Breast epithelium (tissue), 4 donors: ENCODE results near the gene LRRC8C. TPM values are rescaled to one million over a fixed set of nuclear protein-coding genes. Genes with fewer than 3 reads are reported as not detected.

ENCODE experiments used
- DNase-seq, 2 donors: peaks; one replicate each; pipeline ENCODE4 v3.0.0-alpha.2; 2019; ENCODE audit warnings: low spot score in 2 of 2
- H3K27ac ChIP-seq, 2 donors: fragments of 200-600 bp; sonication (generic) in 1 of 2; one replicate each; pipeline ENCODE4 v1.5.1; 2016 to 2019; ENCODE audit warnings: mild to moderate bottlenecking in 1 of 2
- H3K27me3 ChIP-seq, 2 donors: fragments of 200-600 bp; sonication (generic) in 1 of 2; one replicate each; pipeline versions ENCODE4 v1.5.1 to v1.6.0; 2017 to 2019; ENCODE audit warnings: control low read depth in 1 of 2, mild to moderate bottlenecking in 1 of 2
- H3K36me3 ChIP-seq: fragments of 200-600 bp; one replicate; pipeline ENCODE4 v1.5.1; 2019
- H3K4me1 ChIP-seq, 2 donors: fragments of 200-600 bp; sonication (generic); one replicate each; pipeline ENCODE4 v1.5.1; 2016 to 2019; ENCODE audit warnings: control low read depth in 1 of 2
- H3K4me3 ChIP-seq, 3 donors: fragments of 200-600 bp; sonication (generic); 1 replicate in 2 of 3; 2 replicates in 1 of 3; pipeline ENCODE4 v1.5.1; 2016 to 2019; ENCODE audit warnings: mild to moderate bottlenecking in 3 of 3, moderate library complexity in 2 of 3
- H3K9me3 ChIP-seq, 2 donors: fragments of 200-600 bp; sonication (generic) in 1 of 2; one replicate each; pipeline ENCODE4 v1.5.1; 2016 to 2019; ENCODE audit warnings: control low read depth in 1 of 2
- CTCF ChIP-seq, 3 donors: fragments of 450-650 bp; IDR thresholded peaks; one replicate each; pipeline ENCODE4 v1.5.1; 2016 to 2017; ENCODE audit warnings: antibody characterized with exemption in 3 of 3, mild to moderate bottlenecking in 3 of 3, moderate library complexity in 3 of 3
- POLR2A ChIP-seq: fragments of 450-650 bp; IDR thresholded peaks from one replicate; pipeline ENCODE4 v1.6.1; 2016; ENCODE audit warnings: antibody characterized with exemption, mild to moderate bottlenecking, moderate library complexity
- POLR2AphosphoS5 ChIP-seq, 3 donors: sonication (generic); formaldehyde crosslinking; IDR thresholded peaks; one replicate each; pipeline ENCODE4 v1.6.1; 2017; ENCODE audit warnings: antibody characterized with exemption in 3 of 3
- intact Hi-C: fragments of 100-400 bp; cut with DNase I; formaldehyde crosslinking; loops from one replicate; pipeline ENCODE4 v1.15.1; 2023; ENCODE audit warnings: low total_unique reads
- total RNA-seq, 3 donors: library from RNA; depleted of rRNA; stranded (reverse); fragments of >200 nt; gene quantifications; one replicate each; pipeline ENCODE4 v1.1.0, GENCODE V29; 2016

Gene LRRC8C
- total RNA-seq, 3 donors from 2014 or later = 10.8 to 14.6 (median 12.9) TPM

GRCh38 chr1:89732206-89732605, 99.3 kb downstream of the LRRC8C start:
- H3K4me1 ChIP-seq = no peaks in the 10 kb centered on the region
- TF ChIP-seq POLR2AphosphoS5 (IDR thresholded peaks at IDR 0.05) = no peak
- TF ChIP-seq CTCF (IDR thresholded peaks at IDR 0.05) = no peak
- TF ChIP-seq POLR2A = no peak
- no peak for DNase-seq
- no peaks in the 10 kb centered on the region for H3K27me3 ChIP-seq
- H3K36me3 ChIP-seq = no peaks in the 10 kb centered on the region
- H3K9me3 ChIP-seq = no peaks in the 10 kb centered on the region
- intact Hi-C loops = no loop called here
- H3K4me3 ChIP-seq = no peak overlapping the region
- H3K27ac ChIP-seq = no peak overlapping the region

GRCh38 chr1:89732643-89733222, 99.8 kb downstream of the LRRC8C start:
- Histone ChIP-seq H3K27ac (no peak overlapping the region), H3K9me3 (no peaks in the 10 kb centered on the region), H3K4me3 (no peak overlapping the region), H3K27me3 (no peaks in the 10 kb centered on the region), H3K36me3 (no peaks in the 10 kb centered on the region), H3K4me1 (no peaks in the 10 kb centered on the region)
- intact Hi-C loops = no loop called here
- DNase-seq = no peak
- TF ChIP-seq POLR2A (no peak), CTCF (IDR thresholded peaks at IDR 0.05) (no peak)

- Histone ChIP-seq H3K4me1 (no peaks in the 10 kb centered on the region), H3K36me3 (no peaks in the 10 kb centered on the region), H3K9me3 (no peaks in the 10 kb centered on the region), H3K27me3 (no peaks in the 10 kb centered on the region), H3K4me3 (no peak overlapping the region), H3K27ac (no peak overlapping the region)
- no peak for TF ChIP-seq POLR2AphosphoS5 (IDR thresholded peaks at IDR 0.05)
- no peak for TF ChIP-seq CTCF (IDR thresholded peaks at IDR 0.05)
- TF ChIP-seq POLR2A = no peak
- intact Hi-C loops = no loop called here
- no peak for DNase-seq
Observed at GRCh38 chr1:89733748-89734147, 100.8 kb downstream of the LRRC8C start.

GRCh38 chr1:89734442-89734841, 101.5 kb downstream of the LRRC8C start:
- intact Hi-C loops = no loop called here
- H3K27me3 ChIP-seq = no peaks in the 10 kb centered on the region
- no peak for DNase-seq
- TF ChIP-seq POLR2AphosphoS5 (IDR thresholded peaks at IDR 0.05) (no peak), POLR2A (no peak), CTCF (IDR thresholded peaks at IDR 0.05) (no peak)
- H3K36me3 ChIP-seq = no peaks in the 10 kb centered on the region
- H3K9me3 ChIP-seq = no peaks in the 10 kb centered on the region
- H3K4me3 ChIP-seq = no peak overlapping the region
- H3K4me1 ChIP-seq = no peaks in the 10 kb centered on the region
- no peak overlapping the region for H3K27ac ChIP-seq

- intact Hi-C loops = no loop called here
- no peak for DNase-seq
- Histone ChIP-seq H3K4me1 (no peaks in the 10 kb centered on the region), H3K36me3 (no peaks in the 10 kb centered on the region), H3K27ac (no peak overlapping the region), H3K9me3 (no peaks in the 10 kb centered on the region), H3K27me3 (no peaks in the 10 kb centered on the region), H3K4me3 (no peak overlapping the region)
- TF ChIP-seq CTCF (IDR thresholded peaks at IDR 0.05) = no peak
- TF ChIP-seq POLR2AphosphoS5 (IDR thresholded peaks at IDR 0.05) = no peak
- TF ChIP-seq POLR2A = no peak
Observed at GRCh38 chr1:89735479-89735878, 102.6 kb downstream of the LRRC8C start.
